Measurements from ENCODE around the gene L3MBTL4.

L3MBTL4 gene

DNA sequence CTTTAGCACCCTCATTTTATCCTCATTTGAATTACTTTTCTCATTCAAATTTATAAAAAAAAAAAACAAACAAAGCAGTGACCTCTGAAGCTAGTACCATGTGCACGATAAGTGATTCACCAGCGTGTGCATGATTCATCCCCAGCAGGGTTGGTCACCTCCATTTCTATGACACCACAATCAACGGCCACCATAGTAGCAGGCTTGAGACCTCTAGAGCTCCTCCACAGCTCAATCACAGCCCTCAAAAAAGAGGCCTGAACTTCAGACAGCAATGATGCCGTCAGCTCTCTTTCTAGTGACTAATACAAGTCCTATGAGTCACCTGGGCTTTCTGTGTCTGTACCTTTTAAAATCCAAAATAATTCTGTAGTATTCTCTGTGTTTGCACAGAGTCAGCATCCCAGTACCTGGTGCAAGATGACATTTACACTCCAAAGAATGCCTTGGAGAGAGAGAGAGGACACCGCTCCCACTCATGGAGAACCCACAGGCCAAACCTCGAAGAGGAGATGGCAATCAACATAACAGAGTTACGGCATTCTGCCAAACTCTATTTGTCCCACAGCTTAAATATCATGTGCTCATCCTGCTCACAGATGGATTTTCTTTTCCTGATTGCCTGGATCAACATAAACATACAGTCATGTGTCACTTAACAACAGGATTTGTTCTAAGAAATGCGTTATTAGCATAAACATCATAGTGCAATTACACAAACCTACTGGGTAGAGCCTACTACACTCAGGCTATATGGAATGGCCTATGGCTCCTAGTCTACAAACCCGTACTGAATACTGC, 58.7 kb downstream of the L3MBTL4 start:
- no peaks in the 10 kb centered on the region for H3K36me3 ChIP-seq (ENCODE audit: control insufficient read depth in 1 of 2, insufficient read depth in 2 of 2, low read depth in 1 of 2, low read length in 2 of 2)
- H3K27ac ChIP-seq (ENCODE audit: low read length, poor library complexity, severe bottlenecking): no peak overlapping the region
- H3K4ac ChIP-seq (ENCODE audit: low read depth in 1 of 2, low read length in 2 of 2): no peak overlapping the region
- H2BK15ac ChIP-seq (ENCODE audit: low read depth, poor library complexity, severe bottlenecking): no peak overlapping the region
- 67% methylated on average over 8 of the region's 9 CpGs for WGBS
- no peak overlapping the region for H3K23ac ChIP-seq (ENCODE audit: low read length in 2 of 2)
- no peaks in the 10 kb centered on the region for H3K79me1 ChIP-seq (replicated peaks; ENCODE audit: low read length, poor library complexity, severe bottlenecking)
- H3K4me2 ChIP-seq (ENCODE audit: low read length, poor library complexity, severe bottlenecking): no peak overlapping the region
- peak; percentile 1 for DNase-seq
- no peak overlapping the region for H3K18ac ChIP-seq (ENCODE audit: low read depth in 1 of 2, low read length in 2 of 2)
- H4K91ac ChIP-seq (ENCODE audit: low read length): no peak overlapping the region
- H3K9me3 ChIP-seq (ENCODE audit: control insufficient read depth, low read length): no peaks in the 10 kb centered on the region
- no peak overlapping the region for H2AFZ ChIP-seq (ENCODE audit: low read depth, low read length)
- H4K8ac ChIP-seq (ENCODE audit: low read length): no peak overlapping the region
- H3K9ac ChIP-seq (ENCODE audit: low read length): no peak overlapping the region
- H2AK5ac ChIP-seq (ENCODE audit: low read length, severe bottlenecking): no peak overlapping the region
- no peak overlapping the region for H3K4me3 ChIP-seq (ENCODE audit: insufficient read depth in 1 of 2, low read depth in 1 of 2, low read length in 2 of 2)
- H2BK120ac ChIP-seq (ENCODE audit: low read depth, low read length): no peak overlapping the region
- H2BK5ac ChIP-seq (ENCODE audit: low read depth, low read length, poor library complexity, severe bottlenecking): no peak overlapping the region
- H3K14ac ChIP-seq (ENCODE audit: low read length in 2 of 2): no peak overlapping the region
- H3K27me3 ChIP-seq (ENCODE audit: control insufficient read depth in 1 of 2, insufficient read depth in 1 of 2, low read length in 2 of 2): no peaks in the 10 kb centered on the region
- no peak overlapping the region for H2BK12ac ChIP-seq (ENCODE audit: low read length in 2 of 2)
- no peaks in the 10 kb centered on the region for H3K4me1 ChIP-seq (ENCODE audit: control insufficient read depth, insufficient read depth, low read depth, low read length)

DNA sequence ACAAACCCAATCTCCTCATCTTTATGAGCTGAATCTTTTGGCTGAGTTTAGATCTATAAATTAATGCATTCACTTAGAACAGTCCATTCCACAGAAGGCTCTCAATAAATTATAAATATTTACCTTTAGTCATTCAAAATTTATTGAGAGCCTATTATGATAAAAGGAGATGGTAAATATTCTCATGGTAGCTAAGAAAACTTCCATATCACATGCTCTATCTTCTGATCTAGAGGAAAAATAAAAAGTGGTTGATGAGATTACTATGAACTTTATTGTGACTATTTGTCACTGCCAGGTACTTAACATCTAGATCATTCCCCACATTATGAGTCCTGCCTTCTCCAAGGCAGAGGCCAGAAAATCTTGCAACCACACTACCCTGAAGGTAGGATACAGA, 62.4 kb downstream of the L3MBTL4 start:
- Histone ChIP-seq H4K8ac (ENCODE audit: low read length) (no peak overlapping the region), H3K14ac (ENCODE audit: low read length in 2 of 2) (no peak overlapping the region), H3K27me3 (ENCODE audit: control insufficient read depth in 1 of 2, insufficient read depth in 1 of 2, low read length in 2 of 2) (no peaks in the 10 kb centered on the region), H2BK5ac (ENCODE audit: low read depth, low read length, poor library complexity, severe bottlenecking) (no peak overlapping the region), H3K79me1 (replicated peaks; ENCODE audit: low read length, poor library complexity, severe bottlenecking) (no peaks in the 10 kb centered on the region), H2BK15ac (ENCODE audit: low read depth, poor library complexity, severe bottlenecking) (no peak overlapping the region), H2AFZ (ENCODE audit: low read depth, low read length) (no peak overlapping the region), H3K9me3 (ENCODE audit: control insufficient read depth, low read length) (no peaks in the 10 kb centered on the region), H3K4me1 (ENCODE audit: control insufficient read depth, insufficient read depth, low read depth, low read length) (no peaks in the 10 kb centered on the region), H4K91ac (ENCODE audit: low read length) (no peak overlapping the region), H2BK120ac (ENCODE audit: low read depth, low read length) (no peak overlapping the region), H3K4me3 (ENCODE audit: insufficient read depth in 1 of 2, low read depth in 1 of 2, low read length in 2 of 2) (no peak overlapping the region), H3K18ac (ENCODE audit: low read depth in 1 of 2, low read length in 2 of 2) (no peak overlapping the region), H3K4ac (ENCODE audit: low read depth in 1 of 2, low read length in 2 of 2) (no peak overlapping the region), H3K4me2 (ENCODE audit: low read length, poor library complexity, severe bottlenecking) (no peak overlapping the region), H2AK5ac (ENCODE audit: low read length, severe bottlenecking) (no peak overlapping the region), H3K9ac (ENCODE audit: low read length) (no peak overlapping the region), H2BK12ac (ENCODE audit: low read length in 2 of 2) (no peak overlapping the region), H3K27ac (ENCODE audit: low read length, poor library complexity, severe bottlenecking) (no peak overlapping the region), H3K36me3 (ENCODE audit: control insufficient read depth in 1 of 2, insufficient read depth in 2 of 2, low read depth in 1 of 2, low read length in 2 of 2) (no peaks in the 10 kb centered on the region), H3K23ac (ENCODE audit: low read length in 2 of 2) (no peak overlapping the region)
- no peak for DNase-seq

DNA sequence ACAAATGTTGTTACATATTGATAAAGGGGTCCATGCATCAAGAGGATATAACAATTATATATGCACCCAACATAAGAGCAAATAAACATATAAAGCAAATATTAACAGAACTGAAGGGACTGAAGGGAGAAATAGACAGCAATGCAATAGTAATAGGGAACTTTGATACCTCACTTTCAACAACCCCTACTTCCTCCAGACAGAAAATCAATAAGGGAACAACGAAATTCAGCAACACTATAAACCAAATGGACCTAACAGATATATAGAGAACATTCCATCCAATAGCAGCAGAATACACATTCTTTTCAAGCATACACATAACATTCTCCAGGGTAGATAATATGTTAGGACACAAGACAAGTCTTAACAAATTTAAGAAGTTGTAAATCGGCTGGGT, 71.7 kb downstream of the L3MBTL4 start:
- no peak for DNase-seq
- H3K18ac ChIP-seq (ENCODE audit: low read depth in 1 of 2, low read length in 2 of 2): no peak overlapping the region
- H3K4me2 ChIP-seq (ENCODE audit: low read length, poor library complexity, severe bottlenecking): no peak overlapping the region
- no peak overlapping the region for H3K27ac ChIP-seq (ENCODE audit: low read length, poor library complexity, severe bottlenecking)
- H2BK15ac ChIP-seq (ENCODE audit: low read depth, poor library complexity, severe bottlenecking): no peak overlapping the region
- H3K4ac ChIP-seq (ENCODE audit: low read depth in 1 of 2, low read length in 2 of 2): no peak overlapping the region
- 60% methylated on average over 2 of the region's 2 CpGs for WGBS
- no peak overlapping the region for H3K9ac ChIP-seq (ENCODE audit: low read length)
- H2AK5ac ChIP-seq (ENCODE audit: low read length, severe bottlenecking): no peak overlapping the region
- H3K14ac ChIP-seq (ENCODE audit: low read length in 2 of 2): no peak overlapping the region
- H3K36me3 ChIP-seq (ENCODE audit: control insufficient read depth in 1 of 2, insufficient read depth in 2 of 2, low read depth in 1 of 2, low read length in 2 of 2): no peaks in the 10 kb centered on the region
- H3K23ac ChIP-seq (ENCODE audit: low read length in 2 of 2): no peak overlapping the region
- no peaks in the 10 kb centered on the region for H3K4me1 ChIP-seq (ENCODE audit: control insufficient read depth, insufficient read depth, low read depth, low read length)
- no peak overlapping the region for H4K8ac ChIP-seq (ENCODE audit: low read length)
- no peaks in the 10 kb centered on the region for H3K79me1 ChIP-seq (replicated peaks; ENCODE audit: low read length, poor library complexity, severe bottlenecking)
- H3K4me3 ChIP-seq (ENCODE audit: insufficient read depth in 1 of 2, low read depth in 1 of 2, low read length in 2 of 2): no peak overlapping the region
- H2BK120ac ChIP-seq (ENCODE audit: low read depth, low read length): no peak overlapping the region
- no peak overlapping the region for H2BK12ac ChIP-seq (ENCODE audit: low read length in 2 of 2)
- H2AFZ ChIP-seq (ENCODE audit: low read depth, low read length): no peak overlapping the region
- no peak overlapping the region for H2BK5ac ChIP-seq (ENCODE audit: low read depth, low read length, poor library complexity, severe bottlenecking)
- no peaks in the 10 kb centered on the region for H3K27me3 ChIP-seq (ENCODE audit: control insufficient read depth in 1 of 2, insufficient read depth in 1 of 2, low read length in 2 of 2)
- H4K91ac ChIP-seq (ENCODE audit: low read length): no peak overlapping the region
- H3K9me3 ChIP-seq (ENCODE audit: control insufficient read depth, low read length): peaks cover 16% of the 10 kb centered on the region

DNA sequence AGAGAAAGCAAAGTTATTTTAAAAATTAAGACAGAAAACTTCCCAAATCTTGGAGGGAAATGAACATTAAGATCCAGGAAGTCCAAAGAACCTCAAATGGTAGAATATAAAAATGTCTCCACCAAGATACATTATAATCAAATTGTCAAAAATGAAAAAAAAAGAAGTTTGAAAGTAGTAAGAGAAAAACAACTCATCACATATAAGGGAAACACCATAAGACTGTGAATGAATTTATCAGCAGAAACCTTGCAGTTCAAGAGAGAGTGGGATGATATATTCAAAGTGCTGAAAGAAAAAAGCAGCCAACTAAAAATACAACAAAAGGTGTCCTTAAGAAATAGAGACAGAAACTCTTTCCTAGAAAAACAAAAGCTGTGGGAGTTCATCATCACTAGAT, 73.0 kb downstream of the L3MBTL4 start:
- H2BK12ac ChIP-seq (ENCODE audit: low read length in 2 of 2): no peak overlapping the region
- H2BK120ac ChIP-seq (ENCODE audit: low read depth, low read length): no peak overlapping the region
- no peak overlapping the region for H3K18ac ChIP-seq (ENCODE audit: low read depth in 1 of 2, low read length in 2 of 2)
- no peak overlapping the region for H3K4ac ChIP-seq (ENCODE audit: low read depth in 1 of 2, low read length in 2 of 2)
- H3K23ac ChIP-seq (ENCODE audit: low read length in 2 of 2): no peak overlapping the region
- no peak overlapping the region for H3K4me3 ChIP-seq (ENCODE audit: insufficient read depth in 1 of 2, low read depth in 1 of 2, low read length in 2 of 2)
- no peaks in the 10 kb centered on the region for H3K36me3 ChIP-seq (ENCODE audit: control insufficient read depth in 1 of 2, insufficient read depth in 2 of 2, low read depth in 1 of 2, low read length in 2 of 2)
- H2AFZ ChIP-seq (ENCODE audit: low read depth, low read length): no peak overlapping the region
- no peak for DNase-seq
- peaks cover 16% of the 10 kb centered on the region for H3K9me3 ChIP-seq (ENCODE audit: control insufficient read depth, low read length)
- H3K14ac ChIP-seq (ENCODE audit: low read length in 2 of 2): no peak overlapping the region
- no peak overlapping the region for H2BK5ac ChIP-seq (ENCODE audit: low read depth, low read length, poor library complexity, severe bottlenecking)
- H3K4me1 ChIP-seq (ENCODE audit: control insufficient read depth, insufficient read depth, low read depth, low read length): no peaks in the 10 kb centered on the region
- no peaks in the 10 kb centered on the region for H3K27me3 ChIP-seq (ENCODE audit: control insufficient read depth in 1 of 2, insufficient read depth in 1 of 2, low read length in 2 of 2)
- no peak overlapping the region for H3K4me2 ChIP-seq (ENCODE audit: low read length, poor library complexity, severe bottlenecking)
- no peak overlapping the region for H3K9ac ChIP-seq (ENCODE audit: low read length)
- H4K91ac ChIP-seq (ENCODE audit: low read length): no peak overlapping the region
- H3K79me1 ChIP-seq (replicated peaks; ENCODE audit: low read length, poor library complexity, severe bottlenecking): no peaks in the 10 kb centered on the region
- H2BK15ac ChIP-seq (ENCODE audit: low read depth, poor library complexity, severe bottlenecking): no peak overlapping the region
- H3K27ac ChIP-seq (ENCODE audit: low read length, poor library complexity, severe bottlenecking): no peak overlapping the region
- no peak overlapping the region for H4K8ac ChIP-seq (ENCODE audit: low read length)
- no peak overlapping the region for H2AK5ac ChIP-seq (ENCODE audit: low read length, severe bottlenecking)
